HG03457 (cell line): ENCODE data around the gene ZC3H18.

Source experiments
- ATAC-seq: cut with Tn5 transposase; IDR thresholded peaks from one replicate; pipeline ENCODE4 v1.9.1; 2021; ENCODE audit warnings: moderate number of reproducible peaks; ENCODE audit not compliant: unreplicated experiment

The ZC3H18 gene

GRCh38 chr16:88619859-88620815 lies 49.9 kb downstream of the ZC3H18 start:
- ATAC-seq, result no peak

GRCh38 chr16:88622125-88622524 lies 51.9 kb downstream of the ZC3H18 start:
- ATAC-seq, result no peak

- no peak for ATAC-seq
These were observed 52.7 kb downstream of the ZC3H18 start for GRCh38 chr16:88622866-88623265.

- no peak for ATAC-seq
These were observed 53.7 kb downstream of the ZC3H18 start for GRCh38 chr16:88623858-88624257.

GRCh38 chr16:88624481-88624880 lies 54.3 kb downstream of the ZC3H18 start:
- no peak for ATAC-seq

- no peak for ATAC-seq
These were observed 54.9 kb downstream of the ZC3H18 start for GRCh38 chr16:88624977-88625576.

GRCh38 chr16:88626646-88627045 lies 56.4 kb downstream of the ZC3H18 start:
- ATAC-seq, result no peak

- ATAC-seq, result no peak
These were observed 57.6 kb downstream of the ZC3H18 start for GRCh38 chr16:88627531-88628411.

- no peak for ATAC-seq
These were observed 58.3 kb downstream of the ZC3H18 start for GRCh38 chr16:88628512-88628974.

GRCh38 chr16:88629835-88630234 lies 59.6 kb downstream of the ZC3H18 start:
- no peak for ATAC-seq

- ATAC-seq, result no peak
These were observed 60.2 kb downstream of the ZC3H18 start for GRCh38 chr16:88630433-88630832.

GRCh38 chr16:88630941-88631340 lies 60.7 kb downstream of the ZC3H18 start:
- no peak for ATAC-seq

- no peak for ATAC-seq
These were observed 61.2 kb downstream of the ZC3H18 start for GRCh38 chr16:88631384-88631783.

GRCh38 chr16:88631920-88632586 lies 61.9 kb downstream of the ZC3H18 start:
- ATAC-seq, result no peak

GRCh38 chr16:88632587-88632930 lies 62.4 kb downstream of the ZC3H18 start:
- no peak for ATAC-seq

- ATAC-seq, result peak; percentile 24
These were observed 63.5 kb downstream of the ZC3H18 start for GRCh38 chr16:88633684-88634140.

- peak; percentile 24 for ATAC-seq
These were observed 64.2 kb downstream of the ZC3H18 start for GRCh38 chr16:88634141-88634993.

GRCh38 chr16:88634994-88635670 lies 64.9 kb downstream of the ZC3H18 start:
- no peak for ATAC-seq

- no peak for ATAC-seq
These were observed 65.6 kb downstream of the ZC3H18 start for GRCh38 chr16:88635671-88636319.
